ENCODE measurements around the gene UTF1. TPM values are rescaled to one million over a fixed set of nuclear protein-coding genes. Genes with fewer than 3 reads are reported as not detected.
A peak's percentile ranks its signal among the peaks of the same experiment; 100 is the strongest.

The UTF1 gene
- total RNA-seq, 2 experiments from 2014 or later = not detected

- CTCF ChIA-PET = interaction anchor here (1.1 to 3.6 kb wide), 5 partner anchors 19 to 134 kb away, joined by 3 to 16 read pairs (median 5); no protein-coding TSS in a partner anchor
- DNase-seq = no peak
These were observed 48.1 kb downstream of the UTF1 start for GRCh38 chr10:133277993-133278576.

GRCh38 chr10:133278577-133279265 lies 48.7 kb downstream of the UTF1 start:
- intact Hi-C loops (cut with micrococcal nuclease) = no loop called here
- Mint-ChIP-seq H3K27me3 (no peaks in the 10 kb centered on the region), H3K9me3 (no peaks in the 10 kb centered on the region), H3K36me3 (peaks cover 22% of the 10 kb centered on the region), H3K4me1 (ENCODE audit: low read depth) (peaks cover 28% of the 10 kb centered on the region), H3K4me3 (peak overlapping the region; percentile 63), H3K27ac (peak overlapping the region; percentile 85)
- peak; percentile 83 for DNase-seq
- ChIA-PET POLR2A (interaction anchor here (1.3 to 5.1 kb wide), 4 partner anchors 15 to 29 kb away, joined by 4 to 61 read pairs (median 5); no protein-coding TSS in a partner anchor), CTCF (interaction anchor here (1.1 to 3.6 kb wide), 5 partner anchors 20 to 135 kb away, joined by 3 to 16 read pairs (median 5); no protein-coding TSS in a partner anchor)

More at GRCh38 chr10:133277993-133278576, 48.1 kb downstream of the UTF1 start:
- H3K4me1 Mint-ChIP-seq (ENCODE audit: low read depth) = peaks cover 28% of the 10 kb centered on the region
- intact Hi-C loops (cut with micrococcal nuclease) = no loop called here
- H3K27ac Mint-ChIP-seq = peak overlapping the region; percentile 85
- no peaks in the 10 kb centered on the region for H3K27me3 Mint-ChIP-seq
- peaks cover 21% of the 10 kb centered on the region for H3K36me3 Mint-ChIP-seq
- no peaks in the 10 kb centered on the region for H3K9me3 Mint-ChIP-seq
- POLR2A ChIA-PET = interaction anchor here (1.3 to 5.1 kb wide), 4 partner anchors 14 to 30 kb away, joined by 4 to 61 read pairs (median 5); no protein-coding TSS in a partner anchor
- peak overlapping the region; percentile 63 for H3K4me3 Mint-ChIP-seq

GRCh38 chr10:133279326-133280226 lies 49.6 kb downstream of the UTF1 start:
- POLR2A ChIA-PET = interaction anchor here (0.6 to 2.3 kb wide), 3 partner anchors 20 to 136 kb away, joined by 3 to 6 read pairs (median 4); no protein-coding TSS in a partner anchor
- Mint-ChIP-seq H3K9me3 (no peaks in the 10 kb centered on the region), H3K4me3 (no peak overlapping the region), H3K27me3 (no peaks in the 10 kb centered on the region), H3K27ac (no peak overlapping the region), H3K4me1 (ENCODE audit: low read depth) (peaks cover 26% of the 10 kb centered on the region), H3K36me3 (peaks cover 23% of the 10 kb centered on the region)
- no peak for DNase-seq
- CTCF ChIA-PET = interaction anchor here (1.5 to 3.6 kb wide), 3 partner anchors 21 to 50 kb away, joined by 4 to 16 read pairs (median 5); no protein-coding TSS in a partner anchor
- intact Hi-C loops (cut with micrococcal nuclease) = no loop called here

- intact Hi-C loops (cut with micrococcal nuclease) = no loop called here
- no peak for DNase-seq
- H3K9me3 Mint-ChIP-seq = no peaks in the 10 kb centered on the region
- H3K4me1 Mint-ChIP-seq (ENCODE audit: low read depth) = peaks cover 21% of the 10 kb centered on the region
- H3K27me3 Mint-ChIP-seq = no peaks in the 10 kb centered on the region
- H3K36me3 Mint-ChIP-seq = peaks cover 24% of the 10 kb centered on the region
- CTCF ChIA-PET = interaction anchor here (3.6 kb wide), 1 partner anchor 27 kb away, joined by 16 read pairs; no protein-coding TSS in a partner anchor
- POLR2A ChIA-PET = interaction anchor here (0.6 kb wide), 1 partner anchor 137 kb away, joined by 3 read pairs; no protein-coding TSS in a partner anchor
- no peak overlapping the region for H3K4me3 Mint-ChIP-seq
- no peak overlapping the region for H3K27ac Mint-ChIP-seq
These were observed 50.5 kb downstream of the UTF1 start for GRCh38 chr10:133280391-133281059.

- H3K4me3 Mint-ChIP-seq = no peak overlapping the region
- DNase-seq = no peak
- intact Hi-C loops (cut with micrococcal nuclease) = no loop called here
- H3K9me3 Mint-ChIP-seq = no peaks in the 10 kb centered on the region
- peaks cover 21% of the 10 kb centered on the region for H3K4me1 Mint-ChIP-seq (ENCODE audit: low read depth)
- ChIA-PET CTCF (interaction anchor here (3.6 kb wide), 1 partner anchor 26 kb away, joined by 16 read pairs; no protein-coding TSS in a partner anchor), POLR2A (no interaction called here)
- H3K27me3 Mint-ChIP-seq = no peaks in the 10 kb centered on the region
- H3K36me3 Mint-ChIP-seq = peaks cover 24% of the 10 kb centered on the region
- H3K27ac Mint-ChIP-seq = no peak overlapping the region
These were observed 51.1 kb downstream of the UTF1 start for GRCh38 chr10:133281084-133281483.

Small RNA genes lying within 50 kb of the gene (microRNA-seq; reads per million reads assigned to microRNA genes)
- not detected for gene MIR202 (ENCODE audit: borderline microRNAs expressed, borderline number of aligned reads, borderline replicate concordance)

Other genes with a start within 250 kb of the UTF1 start
- gene ADGRA1, start 142.3 kb upstream of the UTF1 start, total RNA-seq = not detected
- gene KNDC1, start 70.0 kb upstream of the UTF1 start, total RNA-seq = under 1 TPM; 0.17 to 0.70 TPM
- gene VENTX, start 7.6 kb downstream of the UTF1 start, total RNA-seq = under 1 TPM; 0.07 to 0.12 TPM
- gene ADAM8, start 46.7 kb downstream of the UTF1 start, total RNA-seq = 100 to 1,000 TPM; 160 to 165 TPM
- gene TUBGCP2, start 78.7 kb downstream of the UTF1 start, total RNA-seq = 10 to 100 TPM; 54.5 to 59.1 TPM
- 10 to 100 TPM; 48.7 to 51.5 TPM for gene ZNF511, start 78.7 kb downstream of the UTF1 start, total RNA-seq
- gene CALY, start 106.7 kb downstream of the UTF1 start, total RNA-seq = not detected
- not detected for gene PRAP1, start 117.2 kb downstream of the UTF1 start, total RNA-seq
- gene FUOM, start 127.8 kb downstream of the UTF1 start, total RNA-seq = 10 to 100 TPM; 46.5 to 49.8 TPM
- 10 to 100 TPM; 60.2 to 64.8 TPM for gene ECHS1, start 143.1 kb downstream of the UTF1 start, total RNA-seq
- gene PAOX, start 149.0 kb downstream of the UTF1 start, total RNA-seq = 1 to 10 TPM; 8.8 to 9.6 TPM
- gene MTG1, start 163.9 kb downstream of the UTF1 start, total RNA-seq = 10 to 100 TPM; 33.9 to 40.3 TPM
- gene SPRN, start 194.4 kb downstream of the UTF1 start, total RNA-seq = not detected
- 1 to 10 TPM; 5.4 to 6.2 TPM for gene SCART1, start 223.7 kb downstream of the UTF1 start, total RNA-seq

Measured in activated CD4-positive, alpha-beta memory T cell treated with anti-CD3 and anti-CD28 coated beads for 36 hours (primary cell).